G401 (cell line): ENCODE results near the gene ZMIZ1. TPM values are rescaled to one million over a fixed set of nuclear protein-coding genes. Genes with fewer than 3 reads are reported as not detected.

Experiments used
- DNase-seq: peaks from one replicate; pipeline ENCODE4 v3.0.0-alpha.2; 2015; ENCODE audit warnings: low spot score
- in situ Hi-C: cut with HindIII; loops from 2 replicates; pipeline ENCODE4 v1.10.0; 2016; ENCODE audit warnings: low sequenced_read_pairs, mixed read lengths
- total RNA-seq: library from RNA; depleted of rRNA; stranded (reverse); fragments of >200 nt; shearing (Covaris generic); gene quantifications from 2 replicates; pipeline ENCODE4 v1.2.3, GENCODE V29; 2014

The ZMIZ1 gene
- total RNA-seq, 1 experiment from 2014 or later, result 2.3 TPM

GRCh38 chr10:79061441-79062315 is 7.1 kb upstream of the ZMIZ1 start:
- DNase-seq, result no peak

GRCh38 chr10:79063071-79063491 is 5.7 kb upstream of the ZMIZ1 start:
- DNase-seq, result no peak
- in situ Hi-C loops, result no loop called here

More at GRCh38 chr10:79061441-79062315, 7.1 kb upstream of the ZMIZ1 start:
- in situ Hi-C loops, result no loop called here

- in situ Hi-C loops, result no loop called here
- no peak for DNase-seq
Measured at GRCh38 chr10:79063661-79064492, 4.9 kb upstream of the ZMIZ1 start.

- no peak for DNase-seq
- in situ Hi-C loops, result no loop called here
Measured at GRCh38 chr10:79065091-79065551, 3.6 kb upstream of the ZMIZ1 start.

- DNase-seq, result no peak
- in situ Hi-C loops, result no loop called here
Measured at GRCh38 chr10:79065853-79066252, 2.9 kb upstream of the ZMIZ1 start.

- in situ Hi-C loops, result no loop called here
- DNase-seq, result no peak
Measured at GRCh38 chr10:79066411-79067240, 2.1 kb upstream of the ZMIZ1 start.

- DNase-seq, result peak; percentile 82
- in situ Hi-C loops, result no loop called here
Measured at GRCh38 chr10:79067241-79068202, 1.2 kb upstream of the ZMIZ1 start.

GRCh38 chr10:79068203-79068561 is 584 bp upstream of the ZMIZ1 start:
- in situ Hi-C loops, result no loop called here
- DNase-seq, result no peak

- in situ Hi-C loops, result no loop called here
- no peak for DNase-seq
Measured at GRCh38 chr10:79069325-79070080, 737 bp downstream of the ZMIZ1 start.

GRCh38 chr10:79070081-79070605 is 1.4 kb downstream of the ZMIZ1 start:
- in situ Hi-C loops, result no loop called here
- DNase-seq, result no peak

GRCh38 chr10:79070606-79071395 is 2.0 kb downstream of the ZMIZ1 start:
- in situ Hi-C loops, result no loop called here
- DNase-seq, result peak; percentile 88

GRCh38 chr10:79071396-79071923 is 2.7 kb downstream of the ZMIZ1 start:
- in situ Hi-C loops, result no loop called here
- no peak for DNase-seq

GRCh38 chr10:79072041-79072441 is 3.3 kb downstream of the ZMIZ1 start:
- in situ Hi-C loops, result no loop called here

GRCh38 chr10:79072994-79073645 is 4.4 kb downstream of the ZMIZ1 start:
- in situ Hi-C loops, result no loop called here

More at GRCh38 chr10:79072041-79072441, 3.3 kb downstream of the ZMIZ1 start:
- DNase-seq, result no peak

GRCh38 chr10:79073784-79074432 is 5.1 kb downstream of the ZMIZ1 start:
- in situ Hi-C loops, result no loop called here
- DNase-seq, result no peak

More at GRCh38 chr10:79072994-79073645, 4.4 kb downstream of the ZMIZ1 start:
- no peak for DNase-seq
